Calu3 (cell line): Measurements from ENCODE around the gene USO1. TPM values are rescaled to one million over a fixed set of nuclear protein-coding genes. Genes with fewer than 3 reads are reported as not detected.

Experiments
- BruUV-seq: library from RNA; stranded (reverse); fragments of 400-500 nt; replicated peaks from 2 replicates; lab custom pipeline; 2021; lab: Mats Ljungman, UMichigan
- CTCF ChIA-PET: fragments of 300-600 bp; sonication (Branson Sonifier 250); formaldehyde crosslinking; loops from one replicate; lab custom pipeline; 2022; ENCODE audit warnings: antibody characterized with exemption; lab: Charles Lee
- DNase-seq: peaks from one replicate; pipeline ENCODE4 v3.0.0; 2022
- H3K27ac Mint-ChIP-seq: one replicate; pipeline ENCODE4 v1.8.0; 2022; ENCODE audit warnings: mixed read lengths; ENCODE audit not compliant: unreplicated experiment
- H3K27me3 Mint-ChIP-seq: one replicate; pipeline ENCODE4 v1.8.0; 2022; ENCODE audit warnings: mixed read lengths; ENCODE audit not compliant: unreplicated experiment
- H3K36me3 Mint-ChIP-seq: one replicate; pipeline ENCODE4 v1.8.0; 2022; ENCODE audit warnings: mild to moderate bottlenecking, moderate library complexity, mixed read lengths; ENCODE audit not compliant: insufficient read depth, unreplicated experiment
- H3K4me1 Mint-ChIP-seq: one replicate; pipeline ENCODE4 v1.8.0; 2022; ENCODE audit warnings: mild to moderate bottlenecking, low read depth, mixed read lengths; ENCODE audit not compliant: unreplicated experiment
- H3K4me3 Mint-ChIP-seq: one replicate; pipeline ENCODE4 v1.8.0; 2022; ENCODE audit warnings: mild to moderate bottlenecking, low read depth, moderate library complexity, mixed read lengths; ENCODE audit not compliant: unreplicated experiment
- H3K9me3 Mint-ChIP-seq: one replicate; pipeline ENCODE4 v1.8.0; 2022; ENCODE audit warnings: low read depth, mixed read lengths; ENCODE audit not compliant: unreplicated experiment
- intact Hi-C: fragments of 100-400 bp; cut with micrococcal nuclease; formaldehyde crosslinking; loops from one replicate; pipeline ENCODE4 v1.10.0; 2022; ENCODE audit not compliant: unreplicated experiment
- total RNA-seq: library from RNA; stranded (reverse); gene quantifications from 2 replicates; pipeline ENCODE4 v1.2.3, GENCODE V29; 2022
- TF ChIP-seq, protein P1 (sequence below): fragments of 200-600 bp; IDR thresholded peaks from one replicate; pipeline ENCODE4 v1.8.0; 2022; ENCODE audit warnings: antibody characterized with exemption; ENCODE audit not compliant: unreplicated experiment

Gene USO1
- total RNA-seq, 1 experiment from 2014 or later = 45.4 TPM

DNA sequence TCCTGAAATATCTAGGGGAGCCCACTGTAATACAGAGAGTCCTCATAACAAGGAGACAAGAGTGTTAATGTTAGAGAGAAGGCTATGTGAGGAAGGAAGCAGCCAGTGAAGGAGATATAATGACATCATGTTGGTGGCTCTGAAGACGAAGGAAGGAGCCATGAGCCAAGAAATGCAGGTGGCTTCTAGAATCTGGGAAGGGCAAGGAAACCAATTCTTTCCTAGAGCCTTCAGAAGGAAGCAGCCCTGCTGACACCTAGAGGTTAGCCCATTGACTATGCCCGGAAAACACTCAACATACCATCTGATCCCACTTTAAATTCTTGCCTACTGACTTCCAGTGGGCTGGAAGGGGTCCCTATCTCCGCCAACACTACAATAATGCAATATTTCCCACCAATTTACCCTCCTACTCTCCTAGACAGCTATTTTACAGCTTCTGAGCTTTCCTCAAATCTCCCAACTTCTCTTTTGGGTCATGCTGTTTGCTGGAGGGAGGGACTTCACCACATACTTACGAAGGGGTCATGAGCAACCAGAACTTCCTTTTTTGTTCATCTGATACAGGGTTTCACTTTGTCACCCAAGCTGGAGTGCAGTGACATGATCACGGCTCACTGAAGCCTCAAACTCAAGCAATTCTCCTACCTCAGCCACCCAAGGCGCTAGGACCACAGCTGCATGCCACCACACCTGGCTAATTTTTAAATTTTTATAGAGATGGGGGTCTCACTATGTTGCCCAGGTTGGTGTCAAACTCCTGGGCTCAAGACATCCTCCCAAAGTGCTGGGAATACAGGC, 26.0 kb upstream of the USO1 start:
- DNase-seq = no peak
- no peaks in the 10 kb centered on the region for H3K36me3 Mint-ChIP-seq
- H3K4me3 Mint-ChIP-seq = no peak overlapping the region
- no peaks in the 10 kb centered on the region for H3K4me1 Mint-ChIP-seq
- TF ChIP-seq, protein P1, sequence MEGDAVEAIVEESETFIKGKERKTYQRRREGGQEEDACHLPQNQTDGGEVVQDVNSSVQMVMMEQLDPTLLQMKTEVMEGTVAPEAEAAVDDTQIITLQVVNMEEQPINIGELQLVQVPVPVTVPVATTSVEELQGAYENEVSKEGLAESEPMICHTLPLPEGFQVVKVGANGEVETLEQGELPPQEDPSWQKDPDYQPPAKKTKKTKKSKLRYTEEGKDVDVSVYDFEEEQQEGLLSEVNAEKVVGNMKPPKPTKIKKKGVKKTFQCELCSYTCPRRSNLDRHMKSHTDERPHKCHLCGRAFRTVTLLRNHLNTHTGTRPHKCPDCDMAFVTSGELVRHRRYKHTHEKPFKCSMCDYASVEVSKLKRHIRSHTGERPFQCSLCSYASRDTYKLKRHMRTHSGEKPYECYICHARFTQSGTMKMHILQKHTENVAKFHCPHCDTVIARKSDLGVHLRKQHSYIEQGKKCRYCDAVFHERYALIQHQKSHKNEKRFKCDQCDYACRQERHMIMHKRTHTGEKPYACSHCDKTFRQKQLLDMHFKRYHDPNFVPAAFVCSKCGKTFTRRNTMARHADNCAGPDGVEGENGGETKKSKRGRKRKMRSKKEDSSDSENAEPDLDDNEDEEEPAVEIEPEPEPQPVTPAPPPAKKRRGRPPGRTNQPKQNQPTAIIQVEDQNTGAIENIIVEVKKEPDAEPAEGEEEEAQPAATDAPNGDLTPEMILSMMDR = no peak
- H3K27ac Mint-ChIP-seq = no peak overlapping the region
- no TSS peak for BruUV-seq
- CTCF ChIA-PET = interaction anchor here (0.5 kb wide), 1 partner anchor 8 kb away, joined by 3 read pairs; no protein-coding TSS in a partner anchor
- no peaks in the 10 kb centered on the region for H3K27me3 Mint-ChIP-seq
- H3K9me3 Mint-ChIP-seq = no peaks in the 10 kb centered on the region
- intact Hi-C loops = no loop called here

DNA sequence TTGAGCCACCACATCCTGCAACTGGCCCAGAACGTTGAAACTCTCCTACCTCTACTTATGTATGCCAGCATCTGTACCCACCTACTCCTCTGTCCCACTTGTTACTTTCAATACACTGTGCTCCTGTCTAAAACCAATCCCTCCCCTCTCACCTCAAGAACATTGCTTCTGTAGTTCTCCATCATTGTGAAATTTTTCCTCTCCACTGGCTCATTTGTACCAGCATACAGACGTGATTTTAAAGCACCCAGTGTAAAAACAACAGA, 25.5 kb upstream of the USO1 start:
- H3K4me3 Mint-ChIP-seq = no peak overlapping the region
- CTCF ChIA-PET = no interaction called here
- intact Hi-C loops = no loop called here
- no peak overlapping the region for H3K27ac Mint-ChIP-seq
- no peaks in the 10 kb centered on the region for H3K36me3 Mint-ChIP-seq
- no TSS peak for BruUV-seq
- TF ChIP-seq, protein P1 = no peak
- DNase-seq = no peak
- H3K9me3 Mint-ChIP-seq = no peaks in the 10 kb centered on the region
- no peaks in the 10 kb centered on the region for H3K4me1 Mint-ChIP-seq
- H3K27me3 Mint-ChIP-seq = no peaks in the 10 kb centered on the region

DNA sequence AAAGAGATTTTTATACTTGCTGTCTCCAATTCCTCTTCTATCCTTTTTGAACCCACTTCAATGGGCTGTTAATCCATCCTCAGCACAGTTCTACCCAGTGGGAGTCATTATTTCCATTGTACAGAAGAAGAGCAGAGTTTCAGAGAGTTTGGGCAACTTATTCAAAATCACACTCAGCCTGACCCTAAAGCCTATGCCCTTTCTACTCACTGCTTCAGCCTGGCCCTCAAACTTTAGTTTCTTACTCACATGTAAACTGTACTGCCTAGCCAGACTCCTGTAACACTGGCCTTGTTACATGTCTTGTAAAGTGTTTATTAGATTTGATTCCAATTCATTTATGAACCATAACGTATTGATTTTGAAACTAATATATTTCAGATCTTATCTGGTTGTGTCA, 25.1 kb upstream of the USO1 start:
- CTCF ChIA-PET = no interaction called here
- H3K27ac Mint-ChIP-seq = no peak overlapping the region
- BruUV-seq = no TSS peak
- no peaks in the 10 kb centered on the region for H3K36me3 Mint-ChIP-seq
- no peak overlapping the region for H3K4me3 Mint-ChIP-seq
- no peaks in the 10 kb centered on the region for H3K4me1 Mint-ChIP-seq
- intact Hi-C loops = no loop called here
- no peaks in the 10 kb centered on the region for H3K9me3 Mint-ChIP-seq
- no peak for DNase-seq
- TF ChIP-seq, protein P1 = no peak
- H3K27me3 Mint-ChIP-seq = no peaks in the 10 kb centered on the region

DNA sequence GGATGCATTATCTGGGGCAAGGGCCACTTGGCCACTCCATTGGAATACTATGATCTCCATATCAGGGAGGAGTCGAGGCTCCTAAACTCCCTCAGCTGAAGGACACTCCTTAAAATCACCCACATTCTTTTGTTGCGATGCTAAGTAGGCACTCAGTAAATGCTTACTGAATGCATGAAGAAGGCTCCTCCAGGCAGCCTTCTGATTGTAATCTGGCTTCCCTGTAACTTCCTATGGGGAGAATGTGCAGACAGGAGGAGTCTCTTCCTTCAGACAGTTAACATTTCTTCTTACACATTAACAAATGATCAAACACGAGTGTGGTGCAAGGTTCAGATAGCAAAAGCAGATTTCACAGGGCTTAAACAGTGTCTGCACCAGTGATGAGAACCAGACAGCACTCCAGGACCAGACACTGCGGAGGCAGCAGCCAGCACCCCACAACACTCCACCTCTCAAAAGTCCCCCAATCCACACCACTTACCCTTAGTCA, 21.4 kb upstream of the USO1 start:
- no peak for DNase-seq
- Mint-ChIP-seq H3K27ac (no peak overlapping the region), H3K9me3 (no peaks in the 10 kb centered on the region), H3K36me3 (no peaks in the 10 kb centered on the region), H3K4me1 (no peaks in the 10 kb centered on the region), H3K4me3 (no peak overlapping the region), H3K27me3 (no peaks in the 10 kb centered on the region)
- intact Hi-C loops = no loop called here
- CTCF ChIA-PET = no interaction called here
- TF ChIP-seq, protein P1 = no peak
- no TSS peak for BruUV-seq
